Measurements from ENCODE around the gene EPHB2.
"Not testable (repeated sequence)": the region's sequence is repeated elsewhere in the genome, so short reads cannot be mapped to it uniquely, and the experiment has no call there.

Gene EPHB2

DNA sequence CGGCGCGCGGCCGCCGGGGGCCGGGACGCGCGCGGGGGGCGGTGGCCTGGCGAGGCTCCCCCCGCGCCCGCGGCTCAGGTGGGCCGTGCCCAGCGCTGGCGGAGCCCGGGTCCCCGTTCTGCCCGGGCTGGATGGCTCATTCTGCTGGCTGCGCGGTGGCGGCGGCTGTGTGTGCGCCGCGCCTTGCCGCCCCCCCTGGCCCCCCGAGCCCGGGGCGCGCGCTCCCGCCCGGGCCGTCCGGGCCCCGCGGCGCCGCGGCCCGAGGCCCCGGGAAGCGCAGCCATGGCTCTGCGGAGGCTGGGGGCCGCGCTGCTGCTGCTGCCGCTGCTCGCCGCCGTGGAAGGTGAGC, at the start of gene EPHB2:
Gene EPHB2, plus strand, starts transcription at position 139 of the 349 bp plus-strand sequence. Its CDS starts 144 bp downstream, at position 283.
- DNase-seq (ENCODE audit: low read depth), result no peak

DNA sequence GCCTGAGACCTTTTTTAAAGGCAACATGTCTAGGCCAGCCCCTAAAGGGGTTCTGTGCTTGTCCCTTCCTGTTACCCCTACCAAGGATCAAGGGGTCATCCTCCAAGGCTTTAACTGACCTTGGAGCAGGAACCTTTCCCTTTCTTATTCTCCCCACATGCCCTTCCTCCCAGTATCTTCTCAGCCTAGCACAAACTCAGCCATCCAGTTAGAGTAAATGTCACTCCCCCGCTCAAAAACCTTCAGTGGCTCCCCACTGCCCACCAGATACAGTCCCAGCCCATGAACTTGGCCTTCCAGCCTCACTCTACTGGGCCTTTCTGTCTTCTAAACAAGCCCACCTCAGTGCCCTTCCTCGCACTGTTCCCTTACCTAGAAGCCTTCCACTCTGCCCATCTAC, 48.8 kb upstream of the EPHB2 start:
- no peak for DNase-seq (ENCODE audit: low read depth)

DNA sequence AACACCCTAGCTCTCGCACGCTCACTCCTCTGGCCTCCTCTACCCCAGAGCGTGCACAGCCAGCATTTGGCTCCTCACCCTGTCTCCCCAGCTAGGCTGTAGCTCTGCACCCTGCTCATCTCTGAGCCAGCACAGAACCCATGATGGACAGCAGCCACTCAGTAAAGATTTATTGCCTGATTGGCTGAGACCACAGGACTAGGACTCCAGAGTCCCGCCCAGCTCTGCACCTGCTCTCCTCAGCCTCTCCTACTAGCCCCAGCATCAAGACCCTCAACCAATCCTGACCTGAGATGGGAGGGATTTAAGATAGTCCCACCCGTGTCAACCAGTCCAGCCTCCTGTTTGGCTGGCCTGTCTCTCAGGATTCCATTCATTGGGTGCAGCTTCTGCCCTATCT, 48.3 kb upstream of the EPHB2 start:
- DNase-seq (ENCODE audit: low read depth), result no peak

DNA sequence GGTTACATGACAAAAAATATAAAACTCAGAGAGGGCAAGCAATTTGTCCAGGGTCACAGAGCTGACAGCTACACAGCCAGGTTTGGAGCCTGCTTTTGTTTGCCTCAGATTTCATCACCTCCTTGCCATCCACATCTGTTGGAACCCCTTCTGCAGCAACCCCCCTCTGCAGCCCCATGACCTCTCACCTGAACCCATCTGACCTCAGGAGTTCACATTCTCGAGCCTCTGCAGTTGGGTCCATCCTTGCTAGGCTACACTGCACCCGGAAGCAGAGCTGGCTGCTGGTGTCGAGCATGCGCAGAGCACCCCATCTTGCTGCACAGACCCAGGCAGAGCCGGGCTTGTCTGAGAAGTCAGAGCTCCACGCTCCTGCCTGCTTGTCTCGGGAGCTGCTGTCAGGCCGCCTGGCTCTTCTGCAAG, 47.6 kb upstream of the EPHB2 start:
- no peak for DNase-seq (ENCODE audit: low read depth)

DNA sequence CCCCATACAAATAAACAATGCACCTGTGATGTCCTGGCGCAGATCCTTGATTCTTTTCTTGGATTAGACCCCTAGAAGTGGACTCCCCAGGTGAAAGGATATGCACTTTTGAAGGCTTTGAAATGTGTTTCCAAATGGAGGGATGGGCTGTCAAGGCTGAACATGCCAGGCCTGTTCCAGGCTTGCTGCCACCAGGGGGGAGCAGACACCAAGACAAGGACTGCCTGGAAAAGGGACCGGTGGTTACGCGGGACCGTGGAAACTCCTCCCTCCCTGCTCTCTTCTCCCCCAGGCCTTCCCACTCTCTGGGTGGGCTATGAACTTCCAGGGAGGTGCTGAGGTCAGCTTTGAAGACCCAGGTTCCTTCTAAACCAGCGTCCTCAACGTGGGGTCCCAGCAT, 44.9 kb upstream of the EPHB2 start:
- DNase-seq (ENCODE audit: low read depth), result no peak

DNA sequence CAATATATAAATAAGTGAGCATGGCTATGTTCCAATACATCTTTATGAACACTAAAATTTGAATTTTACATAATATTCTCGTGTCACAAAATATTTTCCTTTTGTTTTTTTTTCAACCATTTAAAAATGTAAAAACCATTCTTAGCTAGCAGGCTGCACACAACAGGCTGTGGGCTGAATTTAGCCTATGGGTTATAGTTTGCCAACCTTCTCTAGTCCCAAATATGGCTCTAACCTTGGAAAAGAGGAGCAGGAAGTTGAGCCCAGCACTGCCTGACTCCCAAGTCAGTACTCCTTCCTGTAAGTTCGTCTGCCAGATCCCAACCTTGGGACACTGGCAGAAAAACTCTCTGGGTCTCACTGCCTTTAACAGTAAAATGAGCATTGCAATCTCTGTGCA, 44.2 kb upstream of the EPHB2 start:
- DNase-seq (ENCODE audit: low read depth), result no peak

DNA sequence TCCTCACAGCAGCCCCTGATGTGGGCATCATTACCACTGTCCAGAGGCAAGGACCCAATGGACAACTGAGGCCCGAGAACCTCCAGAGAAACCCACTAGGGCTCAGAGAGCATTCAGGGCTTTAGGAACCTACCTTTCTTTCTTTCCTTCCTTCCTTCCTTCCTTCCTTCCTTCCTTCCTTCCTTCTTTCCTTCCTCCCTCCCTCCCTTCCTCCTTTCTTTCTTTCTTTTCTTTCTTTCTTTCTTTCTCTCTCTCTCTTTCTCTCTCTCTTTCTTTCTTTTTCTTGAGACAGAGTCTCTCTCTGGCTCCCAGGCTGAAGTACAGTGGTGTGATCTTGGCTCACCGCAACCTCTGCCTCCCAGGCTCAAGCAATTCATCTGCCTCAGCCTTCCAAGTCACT, 41.8 kb upstream of the EPHB2 start:
- DNase-seq (ENCODE audit: low read depth), result not testable (repeated sequence)

DNA sequence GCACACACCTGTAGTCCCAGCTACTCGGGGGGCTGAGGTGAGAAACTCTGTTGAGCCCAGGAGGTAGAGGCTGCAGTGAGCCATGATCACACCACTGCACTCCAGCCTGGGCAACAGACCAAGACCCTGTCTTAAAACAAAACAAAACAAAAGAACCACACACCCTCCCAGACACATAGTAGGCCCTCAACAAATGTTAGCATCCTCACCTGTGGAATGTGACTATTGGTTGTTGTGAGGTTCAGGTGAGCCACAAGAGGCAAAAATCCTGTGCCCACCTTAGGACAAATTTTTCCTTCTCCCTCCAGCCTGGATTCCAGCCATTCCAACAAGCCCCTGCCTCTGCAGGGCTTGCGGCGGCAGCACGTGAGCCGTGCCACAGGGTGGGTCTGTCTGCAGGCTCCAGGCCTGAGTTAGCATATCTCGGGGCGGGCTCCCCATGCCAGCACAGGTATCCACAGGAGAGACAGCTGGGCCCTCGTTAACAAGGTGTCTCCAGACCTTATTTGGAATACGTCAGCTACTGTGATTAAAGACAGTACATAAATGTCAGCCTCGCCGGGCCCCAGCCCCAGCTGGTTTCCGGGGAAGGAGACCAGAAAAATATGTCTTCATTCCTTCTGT, 40.2 kb upstream of the EPHB2 start:
- DNase-seq (ENCODE audit: low read depth), result no peak

DNA sequence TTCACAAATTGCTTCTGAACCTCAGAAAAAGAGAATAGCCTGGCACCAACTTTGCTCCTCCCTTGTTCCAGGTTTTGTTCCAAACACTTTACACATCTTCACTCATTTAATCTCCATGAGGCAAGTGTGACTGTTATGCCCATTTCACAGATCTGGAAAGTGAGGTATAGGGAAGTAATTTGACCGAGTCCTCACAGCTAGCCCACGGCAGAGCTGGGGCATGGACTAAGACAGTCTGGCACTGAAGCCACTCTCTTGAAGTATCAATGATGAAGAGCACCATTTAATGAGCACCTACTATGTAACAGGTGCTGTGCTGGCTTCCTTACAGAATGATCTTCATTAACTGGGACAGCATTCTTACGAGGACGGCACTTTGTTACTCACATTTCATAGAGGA, 38.6 kb upstream of the EPHB2 start:
- DNase-seq (ENCODE audit: low read depth), result no peak

DNA sequence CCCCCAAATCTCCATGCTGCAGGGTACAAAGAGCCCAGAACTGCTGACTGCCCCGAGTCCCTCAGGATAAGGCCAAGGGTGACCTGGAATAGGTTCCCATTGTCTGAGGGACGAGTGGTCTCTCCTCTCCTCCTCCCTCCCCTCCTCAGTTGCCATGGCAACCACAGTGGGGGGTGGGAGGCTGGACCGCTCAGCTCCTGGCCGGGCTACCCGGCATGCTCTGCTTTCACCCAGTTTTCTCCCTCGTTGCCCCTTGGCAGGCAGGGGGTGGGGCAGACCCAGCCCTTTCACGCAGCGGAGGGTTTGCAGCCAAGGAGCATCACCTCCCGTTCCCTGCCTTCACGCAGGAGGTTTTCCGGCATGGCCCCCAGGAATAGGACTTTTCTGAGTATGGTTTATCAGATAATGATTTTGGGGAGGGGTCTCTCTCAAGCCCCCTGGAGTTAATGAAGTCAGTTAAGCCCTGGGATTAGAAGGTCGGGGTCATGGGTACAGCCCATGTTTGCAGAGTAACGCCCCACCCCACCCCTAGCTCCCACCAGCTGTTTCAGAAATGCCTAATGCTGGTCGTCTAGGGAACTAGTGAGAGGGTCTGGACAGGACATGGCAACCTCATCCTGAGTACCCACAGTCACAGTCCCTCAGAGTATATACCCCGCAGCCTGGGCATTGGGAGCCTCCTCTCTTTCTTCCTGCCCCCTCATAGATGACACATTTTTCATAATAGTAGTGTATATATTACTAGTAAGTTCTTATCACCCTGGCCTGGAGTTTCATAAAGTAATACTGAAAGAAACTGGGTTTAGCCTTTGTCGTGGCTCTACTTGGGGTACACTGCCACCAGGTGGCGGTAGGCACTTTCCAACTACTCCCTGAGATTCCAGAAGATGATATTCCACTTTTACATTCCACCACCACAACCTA, 36.9 kb upstream of the EPHB2 start:
- DNase-seq (ENCODE audit: low read depth), result no peak

DNA sequence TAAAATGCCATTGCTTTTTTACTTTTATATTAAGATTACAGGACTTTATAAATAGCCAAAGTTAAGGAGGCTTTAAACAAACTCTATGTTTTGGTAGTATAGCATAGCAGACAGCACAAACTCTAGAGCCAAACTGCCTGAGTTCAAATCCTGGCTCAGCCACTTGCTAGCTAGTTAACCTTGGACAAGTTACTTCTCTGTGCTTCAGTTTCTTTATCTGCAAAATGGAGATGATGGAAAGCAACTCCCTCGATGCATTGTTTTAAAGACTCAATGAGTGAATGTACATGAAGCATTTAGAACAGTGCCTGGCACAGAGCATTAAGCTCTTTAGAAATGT, 36.3 kb upstream of the EPHB2 start:
- DNase-seq (ENCODE audit: low read depth), result no peak

DNA sequence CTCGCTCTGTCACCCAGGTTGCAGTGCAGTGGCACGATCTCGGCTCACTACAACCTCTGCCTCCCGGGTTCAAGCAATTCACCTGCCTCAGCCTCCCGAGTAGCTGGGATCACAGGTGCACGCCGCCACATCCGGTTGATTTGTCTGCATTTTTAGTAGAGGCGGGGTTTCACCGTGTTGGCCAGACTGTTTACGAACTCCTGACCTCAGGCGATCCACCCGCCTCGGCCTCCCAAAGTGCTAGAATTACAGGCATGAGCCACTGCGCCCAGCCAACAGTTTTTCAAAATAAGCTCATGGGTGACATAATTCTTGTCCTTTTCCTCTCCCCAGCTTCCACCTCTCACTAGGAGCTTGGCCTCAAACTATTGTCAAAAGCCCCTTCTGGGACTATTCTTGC, 34.5 kb upstream of the EPHB2 start:
- DNase-seq (ENCODE audit: low read depth), result not testable (repeated sequence)

DNA sequence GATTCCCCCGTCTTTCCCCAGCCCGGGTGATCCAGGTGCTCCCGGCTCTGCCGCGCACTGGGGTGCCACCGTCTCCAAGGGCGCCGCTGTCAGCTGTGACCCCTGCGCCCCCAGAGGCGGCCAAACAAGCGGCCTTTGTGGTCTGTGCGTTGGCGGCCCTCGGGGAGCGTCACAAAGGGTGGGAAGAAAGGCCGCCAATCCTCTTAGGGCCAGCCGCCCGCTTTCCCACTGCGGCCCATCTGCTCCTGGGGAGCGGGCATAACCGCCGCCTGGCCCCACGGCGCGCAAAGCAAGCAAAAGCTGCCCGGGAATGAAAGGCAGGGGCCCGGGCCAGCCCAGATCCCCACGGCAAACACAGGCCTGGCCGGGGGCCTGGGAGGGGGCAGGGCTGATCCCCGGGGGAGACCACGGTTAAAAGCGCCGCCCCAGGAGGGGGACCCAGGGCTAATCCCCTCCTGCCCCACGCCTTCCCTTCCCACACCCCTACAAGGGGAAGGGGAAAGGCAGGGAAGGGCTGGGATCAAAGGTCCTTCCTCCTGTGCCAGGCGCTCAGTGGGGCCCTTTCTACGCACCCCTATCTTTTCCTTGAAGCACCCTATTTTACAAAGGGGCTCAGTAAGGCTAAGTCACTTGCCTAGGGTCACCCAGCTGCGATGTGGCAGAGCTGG, 33.6 kb upstream of the EPHB2 start:
- no peak for DNase-seq (ENCODE audit: low read depth)

DNA sequence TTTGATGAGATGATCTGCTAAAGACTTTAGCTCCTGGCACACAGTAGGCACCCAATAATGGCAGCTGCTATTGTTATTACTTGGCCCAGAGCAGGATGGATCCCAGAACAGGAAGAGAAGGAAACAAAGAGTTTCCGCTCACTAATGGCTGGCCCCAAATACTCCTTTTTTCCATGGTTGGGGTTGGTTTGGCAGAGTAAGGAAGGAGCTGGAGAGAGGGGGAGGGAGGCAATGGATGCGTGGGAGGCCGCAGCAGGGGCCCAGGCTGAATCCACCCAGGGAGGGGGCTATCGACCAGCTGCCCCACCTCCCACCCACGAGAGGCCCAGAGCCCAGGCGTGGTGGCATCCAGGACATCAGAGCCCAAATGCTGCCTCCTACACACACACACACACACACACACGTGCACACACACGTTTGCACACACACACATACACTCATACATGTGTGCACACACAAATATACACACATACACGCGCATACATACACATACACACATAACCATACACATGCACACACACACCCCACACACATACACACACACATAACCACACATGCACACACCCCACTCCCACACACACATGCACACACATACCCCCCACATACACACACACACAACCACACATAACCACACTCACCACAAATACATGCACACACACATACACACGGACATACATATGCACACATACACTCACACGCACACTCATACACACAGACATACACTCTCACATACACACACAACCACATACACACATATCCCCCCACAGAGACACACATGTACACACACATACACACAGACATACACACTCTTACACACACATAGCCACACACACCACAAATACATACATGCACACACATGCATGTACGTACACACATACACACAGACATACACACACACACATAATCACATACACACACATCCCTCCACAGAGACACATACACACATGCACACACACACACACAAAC, 32.4 kb upstream of the EPHB2 start:
- DNase-seq (ENCODE audit: low read depth), result no peak

DNA sequence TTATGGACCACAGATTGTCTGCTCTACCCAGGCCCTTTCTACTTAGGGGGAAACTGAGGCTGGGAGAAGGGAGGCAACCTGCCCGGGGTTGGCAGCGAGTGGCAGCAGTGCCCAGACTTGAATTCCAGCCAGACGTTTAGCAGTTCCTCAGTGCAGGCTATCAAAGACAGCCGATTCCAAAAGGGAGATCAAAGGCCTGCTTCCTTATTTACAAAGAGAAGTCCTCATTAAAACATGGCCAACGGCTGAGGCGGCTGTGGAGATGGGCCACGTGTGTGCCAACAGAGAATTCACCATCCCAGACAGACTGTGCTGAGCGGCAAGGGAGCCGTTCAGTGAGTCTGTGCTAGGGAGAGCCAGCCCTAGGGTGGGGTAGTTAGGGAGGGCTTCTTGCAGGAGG, 29.9 kb upstream of the EPHB2 start:
- no peak for DNase-seq (ENCODE audit: low read depth)

DNA sequence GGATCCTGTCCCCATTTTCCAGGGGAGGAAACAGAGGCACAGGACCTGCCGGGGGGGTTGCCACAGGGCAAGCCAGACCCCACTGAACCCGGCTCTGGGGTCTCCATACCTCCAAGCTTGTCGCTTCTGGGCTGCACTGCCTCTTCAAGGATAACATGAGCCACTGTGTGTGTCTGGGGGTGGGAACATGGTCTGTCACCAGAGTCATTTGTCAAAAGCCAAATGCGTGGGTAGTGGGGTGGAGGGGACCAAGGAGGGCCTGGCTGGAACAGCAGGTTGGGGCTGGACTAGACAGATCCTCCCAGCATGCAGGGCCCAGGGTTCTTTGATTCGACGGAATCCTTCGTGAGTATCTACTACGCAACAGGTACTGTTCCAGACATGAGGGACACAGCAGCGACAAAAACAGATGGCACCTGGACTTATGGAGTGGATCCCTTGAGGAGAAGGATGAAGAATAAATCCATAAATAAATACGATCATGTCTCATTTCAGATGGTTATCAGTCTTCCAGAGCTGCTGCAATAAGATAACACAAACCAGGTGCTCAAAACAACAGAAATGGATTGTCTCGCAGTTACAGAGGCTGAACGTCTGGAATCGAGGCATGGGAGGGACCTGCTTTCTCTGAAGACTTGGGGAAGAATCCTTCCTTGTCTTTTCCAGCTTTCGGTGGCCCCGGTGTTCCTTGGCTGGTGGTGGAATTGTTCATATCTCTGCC, 28.9 kb upstream of the EPHB2 start:
- no peak for DNase-seq (ENCODE audit: low read depth)

DNA sequence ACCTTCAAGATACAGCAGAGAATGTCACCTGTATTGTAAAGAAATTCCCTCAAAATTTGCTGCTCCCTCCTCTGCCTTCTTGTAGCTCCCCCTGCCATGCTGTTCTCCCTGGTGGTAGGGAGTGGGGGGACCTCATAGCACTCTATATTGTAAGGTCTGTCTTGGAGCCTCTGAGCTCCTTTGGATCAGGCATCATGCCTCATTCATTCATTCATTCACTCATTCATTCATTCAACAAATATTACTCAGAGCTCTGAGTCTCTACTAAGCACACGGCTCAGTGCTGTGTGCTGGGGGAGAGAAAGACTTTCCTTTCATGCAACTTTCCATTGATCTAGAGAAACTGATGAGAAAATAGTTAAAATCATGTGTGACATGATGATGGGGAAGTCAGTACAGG, 27.1 kb upstream of the EPHB2 start:
- DNase-seq (ENCODE audit: low read depth), result no peak

DNA sequence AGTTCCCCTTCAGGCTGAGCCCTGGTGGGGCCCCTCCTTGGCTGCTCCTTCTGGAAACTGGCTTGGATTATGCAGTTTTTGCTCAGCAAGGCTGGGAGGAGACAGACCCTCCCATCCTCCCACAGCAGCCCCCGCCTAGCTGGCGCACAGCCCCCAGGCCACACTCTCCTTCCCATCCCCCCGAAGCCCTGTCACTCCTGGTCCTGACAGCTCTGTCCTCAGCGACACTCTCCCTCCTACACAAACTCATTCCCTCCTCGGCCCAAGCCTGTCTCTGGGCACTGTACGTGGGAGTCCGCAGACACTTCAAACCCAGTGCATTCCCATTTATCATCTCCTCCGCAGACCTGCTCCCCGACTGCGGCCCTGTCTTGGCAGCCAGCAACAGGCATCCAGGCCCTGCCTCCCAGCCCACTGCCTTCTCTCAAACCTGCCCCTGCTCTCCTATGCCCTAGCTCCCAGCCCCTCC, 25.0 kb upstream of the EPHB2 start:
- DNase-seq (ENCODE audit: low read depth), result no peak

DNA sequence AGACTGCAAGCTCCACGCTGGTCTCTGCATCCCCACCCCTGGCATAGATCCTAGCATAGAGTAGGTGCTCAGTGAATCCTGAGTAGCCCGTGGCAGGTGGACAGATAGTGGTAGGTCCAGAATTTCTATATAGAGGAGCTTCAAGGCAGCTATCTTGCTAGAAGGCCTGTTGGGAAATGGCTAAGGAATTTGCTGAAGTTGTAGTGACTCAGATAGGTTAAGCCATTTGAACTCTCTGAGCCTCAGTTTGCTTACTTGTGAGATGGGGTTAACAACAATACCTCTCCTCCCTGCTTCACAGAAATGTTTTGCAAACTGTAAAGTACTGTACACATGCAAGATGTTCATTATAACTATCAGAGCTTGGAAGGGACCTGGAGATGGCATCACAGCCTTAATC, 23.4 kb upstream of the EPHB2 start:
- no peak for DNase-seq (ENCODE audit: low read depth)

DNA sequence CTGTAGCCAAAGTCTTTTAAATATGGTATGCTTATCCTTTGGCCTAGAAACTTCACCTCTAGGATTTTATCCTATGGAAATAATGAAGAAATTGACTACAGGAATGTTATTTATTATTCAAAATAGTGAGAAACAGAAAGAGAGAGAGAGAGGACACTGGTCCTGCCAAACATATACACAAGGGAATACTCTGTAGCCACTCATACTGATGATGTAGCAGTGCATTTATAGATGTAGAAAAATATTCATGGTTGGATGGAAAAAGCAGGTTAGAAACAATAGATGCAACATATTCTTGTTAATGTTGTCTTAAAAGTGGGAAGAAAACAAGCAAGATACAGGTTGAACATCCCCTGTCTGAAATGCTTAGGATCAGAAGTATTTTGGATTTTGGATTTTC, 22.2 kb upstream of the EPHB2 start:
- no peak for DNase-seq (ENCODE audit: low read depth)

DNA sequence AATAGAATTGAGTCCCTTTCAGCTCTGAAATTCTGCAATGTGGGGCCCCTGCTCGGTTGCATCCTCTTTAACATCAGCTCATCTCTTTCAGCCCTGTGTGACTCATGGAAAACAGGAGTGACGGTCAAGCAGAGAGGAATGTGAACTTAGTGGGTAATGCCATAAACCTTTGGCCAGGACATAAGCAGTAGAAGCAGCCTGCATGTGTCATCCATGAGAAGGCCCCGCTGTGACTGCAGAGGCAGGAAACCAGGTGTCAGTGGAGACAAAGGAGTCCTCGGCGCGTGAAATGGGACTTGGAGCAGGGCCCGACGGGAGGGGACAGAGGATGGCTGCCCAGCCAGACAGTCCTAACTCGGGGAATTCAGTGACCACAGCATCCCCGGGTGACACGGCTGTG, 21.1 kb upstream of the EPHB2 start:
- DNase-seq (ENCODE audit: low read depth), result no peak
